Measurements from ENCODE around the gene FBXO36. TPM values are rescaled to one million over a fixed set of nuclear protein-coding genes. Genes with fewer than 3 reads are reported as not detected.
A peak's percentile ranks its signal among the peaks of the same experiment; 100 is the strongest.

Gene FBXO36
- total RNA-seq, 1 donor from 2014 or later, result 3.6 TPM

DNA sequence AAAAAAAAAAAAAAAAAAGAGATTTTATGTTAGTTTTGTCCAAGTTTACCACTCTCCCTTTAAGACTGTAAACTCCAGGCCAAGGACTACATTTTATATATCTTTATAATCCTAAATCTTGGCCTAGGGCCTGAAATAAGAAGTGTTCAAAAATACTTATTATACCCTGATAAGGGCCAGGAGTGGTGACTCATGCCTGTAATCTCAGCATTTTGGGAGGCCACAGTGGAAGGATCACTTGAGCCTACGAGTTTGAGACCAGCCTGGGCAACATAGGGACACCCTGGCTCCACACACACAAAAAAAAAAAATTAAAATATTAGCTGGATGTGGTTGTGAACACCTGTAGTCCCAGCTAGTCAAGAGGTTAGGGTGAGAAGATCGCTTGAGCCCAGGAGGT is 13.2 kb upstream of the FBXO36 start:
- TF ChIP-seq, protein P1, sequence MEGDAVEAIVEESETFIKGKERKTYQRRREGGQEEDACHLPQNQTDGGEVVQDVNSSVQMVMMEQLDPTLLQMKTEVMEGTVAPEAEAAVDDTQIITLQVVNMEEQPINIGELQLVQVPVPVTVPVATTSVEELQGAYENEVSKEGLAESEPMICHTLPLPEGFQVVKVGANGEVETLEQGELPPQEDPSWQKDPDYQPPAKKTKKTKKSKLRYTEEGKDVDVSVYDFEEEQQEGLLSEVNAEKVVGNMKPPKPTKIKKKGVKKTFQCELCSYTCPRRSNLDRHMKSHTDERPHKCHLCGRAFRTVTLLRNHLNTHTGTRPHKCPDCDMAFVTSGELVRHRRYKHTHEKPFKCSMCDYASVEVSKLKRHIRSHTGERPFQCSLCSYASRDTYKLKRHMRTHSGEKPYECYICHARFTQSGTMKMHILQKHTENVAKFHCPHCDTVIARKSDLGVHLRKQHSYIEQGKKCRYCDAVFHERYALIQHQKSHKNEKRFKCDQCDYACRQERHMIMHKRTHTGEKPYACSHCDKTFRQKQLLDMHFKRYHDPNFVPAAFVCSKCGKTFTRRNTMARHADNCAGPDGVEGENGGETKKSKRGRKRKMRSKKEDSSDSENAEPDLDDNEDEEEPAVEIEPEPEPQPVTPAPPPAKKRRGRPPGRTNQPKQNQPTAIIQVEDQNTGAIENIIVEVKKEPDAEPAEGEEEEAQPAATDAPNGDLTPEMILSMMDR (IDR thresholded peaks at IDR 0.05; ENCODE audit: unreplicated experiment), result no peak
- Mint-ChIP-seq H3K27me3 (ENCODE audit: unreplicated experiment) (peaks cover 1% of the 10 kb centered on the region), H3K4me3 (ENCODE audit: unreplicated experiment) (no peak overlapping the region), H3K27ac (ENCODE audit: unreplicated experiment) (no peak overlapping the region), H3K36me3 (ENCODE audit: low read depth, unreplicated experiment) (peaks cover 6% of the 10 kb centered on the region), H3K4me1 (ENCODE audit: unreplicated experiment) (peaks cover 10% of the 10 kb centered on the region), H3K9me3 (ENCODE audit: unreplicated experiment) (no peaks in the 10 kb centered on the region)
- no peak for DNase-seq (ENCODE audit: low spot score)

DNA sequence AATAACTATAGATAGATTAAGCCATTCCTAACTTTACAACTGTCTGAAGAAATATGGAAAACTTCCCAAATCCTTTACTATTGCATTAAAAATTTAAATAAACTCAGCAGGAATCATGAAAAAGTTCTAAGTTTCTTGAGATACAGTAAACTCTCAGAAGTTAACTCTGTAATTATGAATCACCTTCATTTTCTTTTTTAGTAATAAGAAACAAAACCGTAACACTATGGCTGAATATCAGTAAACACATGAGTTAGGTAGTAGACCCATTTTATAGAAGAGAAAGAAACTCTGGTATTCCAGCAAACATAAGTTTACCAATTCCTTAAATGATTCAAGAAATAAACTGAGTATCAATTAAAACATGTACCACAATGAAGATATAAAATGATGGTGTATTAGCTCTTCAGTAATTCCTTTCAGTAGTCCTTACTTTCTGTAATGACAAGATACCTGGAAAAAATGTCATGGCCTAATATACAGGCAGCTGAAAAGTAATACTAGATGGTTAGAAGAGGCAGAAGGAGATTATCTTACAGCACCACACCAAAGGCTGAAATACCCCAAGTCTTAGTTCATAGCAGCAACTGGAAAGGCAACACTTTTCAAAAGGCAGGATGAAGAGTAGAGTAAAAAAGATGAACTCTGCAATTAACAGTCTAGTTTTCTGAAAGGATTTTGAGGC is 12.0 kb upstream of the FBXO36 start:
- Mint-ChIP-seq H3K9me3 (ENCODE audit: unreplicated experiment) (no peaks in the 10 kb centered on the region), H3K27me3 (ENCODE audit: unreplicated experiment) (peaks cover 1% of the 10 kb centered on the region), H3K4me3 (ENCODE audit: unreplicated experiment) (no peak overlapping the region), H3K4me1 (ENCODE audit: unreplicated experiment) (peaks cover 17% of the 10 kb centered on the region), H3K27ac (ENCODE audit: unreplicated experiment) (no peak overlapping the region), H3K36me3 (ENCODE audit: low read depth, unreplicated experiment) (peaks cover 3% of the 10 kb centered on the region)
- no peak for DNase-seq (ENCODE audit: low spot score)
- TF ChIP-seq, protein P1 (IDR thresholded peaks at IDR 0.05; ENCODE audit: unreplicated experiment), result no peak

DNA sequence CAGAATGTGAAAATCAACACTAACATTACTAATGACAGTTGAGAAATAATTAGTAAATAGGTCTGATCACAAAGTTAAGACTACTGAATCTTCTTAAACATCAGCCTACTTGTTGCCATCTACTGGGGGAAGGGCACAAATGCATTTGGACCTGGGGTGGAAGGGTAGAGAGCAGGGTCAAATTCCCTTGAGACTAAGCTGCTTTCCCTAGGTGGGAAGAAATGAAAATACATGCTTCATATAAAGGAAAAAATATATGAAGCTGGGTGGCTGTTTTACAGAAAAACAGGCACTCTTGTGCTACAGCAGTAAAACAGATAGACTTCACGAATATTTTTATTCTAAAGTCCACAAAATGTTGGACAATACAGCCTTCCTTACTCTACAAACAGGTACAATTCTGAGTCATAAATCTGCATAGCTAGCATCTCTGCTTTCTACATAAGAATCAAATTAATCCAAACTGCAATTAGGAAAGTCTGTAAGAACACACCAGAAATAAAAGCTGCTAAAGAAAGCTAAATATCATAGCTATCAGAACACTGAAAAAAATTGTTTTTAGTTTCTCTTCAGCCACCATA is 11.4 kb upstream of the FBXO36 start:
- H3K27ac Mint-ChIP-seq (ENCODE audit: unreplicated experiment), result no peak overlapping the region
- no peaks in the 10 kb centered on the region for H3K9me3 Mint-ChIP-seq (ENCODE audit: unreplicated experiment)
- no peaks in the 10 kb centered on the region for H3K27me3 Mint-ChIP-seq (ENCODE audit: unreplicated experiment)
- DNase-seq (ENCODE audit: low spot score), result peak; percentile 23
- H3K4me1 Mint-ChIP-seq (ENCODE audit: unreplicated experiment), result peaks cover 17% of the 10 kb centered on the region
- no peaks in the 10 kb centered on the region for H3K36me3 Mint-ChIP-seq (ENCODE audit: low read depth, unreplicated experiment)
- H3K4me3 Mint-ChIP-seq (ENCODE audit: unreplicated experiment), result no peak overlapping the region
- TF ChIP-seq, protein P1 (IDR thresholded peaks at IDR 0.05; ENCODE audit: unreplicated experiment), result no peak

DNA sequence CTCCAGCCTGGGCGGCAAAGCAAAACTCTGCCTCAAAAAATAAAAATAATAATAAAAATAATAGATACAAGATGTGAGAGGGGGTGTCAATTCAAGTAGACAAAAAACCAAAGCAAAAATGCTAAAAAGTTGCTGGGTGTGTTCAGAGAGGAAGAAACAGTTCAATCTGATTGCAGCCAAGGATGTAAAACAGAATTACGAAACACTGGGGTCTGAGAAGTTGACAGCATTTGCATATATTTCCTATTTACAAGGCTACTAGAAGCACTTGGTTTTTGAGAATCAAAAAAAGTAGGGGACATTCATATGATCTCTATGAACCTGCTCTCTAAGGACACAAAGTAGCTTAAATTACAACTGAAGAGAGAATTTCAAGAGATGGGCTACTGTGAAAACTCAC is 8.1 kb upstream of the FBXO36 start:
- peaks cover 7% of the 10 kb centered on the region for H3K36me3 Mint-ChIP-seq (ENCODE audit: low read depth, unreplicated experiment)
- H3K9me3 Mint-ChIP-seq (ENCODE audit: unreplicated experiment), result no peaks in the 10 kb centered on the region
- no peaks in the 10 kb centered on the region for H3K27me3 Mint-ChIP-seq (ENCODE audit: unreplicated experiment)
- H3K4me1 Mint-ChIP-seq (ENCODE audit: unreplicated experiment), result peaks cover 29% of the 10 kb centered on the region
- no peak overlapping the region for H3K4me3 Mint-ChIP-seq (ENCODE audit: unreplicated experiment)
- DNase-seq (ENCODE audit: low spot score), result no peak
- no peak overlapping the region for H3K27ac Mint-ChIP-seq (ENCODE audit: unreplicated experiment)
- TF ChIP-seq, protein P1 (IDR thresholded peaks at IDR 0.05; ENCODE audit: unreplicated experiment), result no peak

DNA sequence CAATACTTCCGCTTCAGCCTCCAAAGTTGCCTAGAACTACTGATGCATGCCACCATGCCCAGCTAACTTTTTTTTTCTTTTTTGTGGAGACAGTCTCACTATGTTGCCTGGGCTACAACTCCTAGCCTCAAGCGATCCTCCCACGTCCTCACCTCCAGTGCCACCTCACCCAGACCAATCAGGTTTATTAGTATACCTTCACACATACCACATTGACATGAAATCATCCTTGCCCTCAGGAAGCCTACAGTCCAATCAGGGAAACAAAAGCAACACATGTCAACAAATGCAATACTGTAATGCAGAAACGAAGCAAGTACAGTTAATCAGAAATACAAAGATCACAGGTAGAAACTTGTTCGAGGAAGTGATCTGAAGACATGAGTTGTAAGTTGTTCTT is 4.5 kb upstream of the FBXO36 start:
- Mint-ChIP-seq H3K27me3 (ENCODE audit: unreplicated experiment) (peaks cover 19% of the 10 kb centered on the region), H3K27ac (ENCODE audit: unreplicated experiment) (no peak overlapping the region), H3K9me3 (ENCODE audit: unreplicated experiment) (no peaks in the 10 kb centered on the region), H3K4me1 (ENCODE audit: unreplicated experiment) (peaks cover 35% of the 10 kb centered on the region), H3K36me3 (ENCODE audit: low read depth, unreplicated experiment) (peaks cover 15% of the 10 kb centered on the region), H3K4me3 (ENCODE audit: unreplicated experiment) (peak overlapping the region; percentile 21)
- TF ChIP-seq, protein P1 (IDR thresholded peaks at IDR 0.05; ENCODE audit: unreplicated experiment), result no peak
- no peak for DNase-seq (ENCODE audit: low spot score)
